Upper lobe of right lung (tissue), 1 donor: Measurements from ENCODE around the gene MGRN1. TPM values are rescaled to one million over a fixed set of nuclear protein-coding genes. Genes with fewer than 3 reads are reported as not detected.

Source experiments
- ATAC-seq: fragments of 200-7000 bp; cut with Tn5 transposase; one replicate; pipeline ENCODE4 v1.9.1; 2020; ENCODE audit warnings: mild to moderate bottlenecking, moderate library complexity
- DNase-seq: peaks from one replicate; pipeline ENCODE4 v3.0.0-alpha.2; 2020
- H3K27ac ChIP-seq: fragments of 200-600 bp; one replicate; pipeline ENCODE4 v1.8.0; 2022
- H3K27me3 ChIP-seq: fragments of 200-600 bp; one replicate; pipeline ENCODE4 v1.8.0; 2022; ENCODE audit warnings: mild to moderate bottlenecking
- H3K36me3 ChIP-seq: fragments of 200-600 bp; one replicate; pipeline ENCODE4 v1.8.0; 2022
- H3K4me1 ChIP-seq: fragments of 200-600 bp; one replicate; pipeline ENCODE4 v1.8.0; 2022
- H3K4me3 ChIP-seq: fragments of 200-600 bp; one replicate; pipeline ENCODE4 v1.8.0; 2022; ENCODE audit warnings: mild to moderate bottlenecking
- H3K9me3 ChIP-seq: fragments of 200-600 bp; one replicate; pipeline ENCODE4 v1.8.0; 2022
- intact Hi-C: fragments of 100-400 bp; cut with DNase I; formaldehyde crosslinking; loops from one replicate; pipeline ENCODE4 v1.11.0; 2022
- total RNA-seq: library from RNA; stranded (reverse); fragmentation: NEBNext Ultra II Directional; extraction: Animal tissue kit (Norgen Biotek cat#: 25700); gene quantifications from one replicate; pipeline ENCODE4 v1.2.1, GENCODE V29; 2021
- TF ChIP-seq, protein P1 (sequence below): fragments of 200-600 bp; IDR thresholded peaks from one replicate; pipeline ENCODE4 v1.8.0; 2022; ENCODE audit warnings: antibody characterized with exemption
- donor health status: DM: no; HTN: yes; CAD: no; lungs with severe emphysema.

Gene MGRN1
- total RNA-seq, 1 donor from 2014 or later, result 81.3 TPM

DNA sequence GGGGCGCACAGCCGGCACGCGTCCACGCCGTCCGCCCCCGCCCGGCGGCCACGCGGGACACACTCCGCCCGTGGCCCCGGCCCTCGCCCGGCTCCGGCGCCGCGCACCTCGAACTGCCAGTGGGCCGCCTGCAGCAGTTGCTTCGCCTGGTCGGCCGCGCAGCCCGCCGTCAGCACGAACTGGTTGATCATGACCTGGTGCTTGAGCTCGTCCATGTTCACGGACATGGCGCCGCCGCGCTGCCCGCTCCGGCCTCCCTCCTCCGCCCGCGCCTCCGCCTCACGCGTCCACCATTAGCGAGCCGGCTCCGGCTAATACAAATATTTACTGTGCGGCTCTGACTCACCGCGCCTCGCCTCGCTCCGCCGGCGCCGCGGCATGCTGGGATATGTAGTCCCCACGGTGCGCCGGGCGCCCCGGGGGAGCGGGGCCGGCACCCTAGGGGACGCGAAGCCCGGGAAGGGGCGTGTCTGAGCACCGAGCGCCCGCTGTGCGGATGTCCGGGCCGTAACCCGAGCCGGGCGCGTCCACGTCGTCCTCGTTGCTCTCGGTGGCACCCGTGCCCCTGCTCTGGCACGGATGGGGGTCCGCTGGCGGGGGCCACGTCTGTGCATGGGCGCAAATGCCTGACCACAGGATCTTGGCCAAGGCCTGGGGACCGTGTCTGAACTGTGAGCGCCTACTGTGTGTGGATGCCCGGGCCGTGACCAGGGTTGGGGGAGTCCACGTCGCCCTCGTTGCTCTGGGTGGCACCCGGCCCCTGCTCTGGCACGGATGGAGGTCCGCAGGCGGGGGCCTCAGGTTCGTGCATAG, 9.8 kb upstream of the MGRN1 start, which contains the start of gene UBALD1:
TSS of gene UBALD1 (minus strand) at position 318 of the 813 bp plus-strand sequence. CDS start at position 227, 91 bp downstream.
- H3K27ac ChIP-seq, result peak within 1 kb of the TSS; percentile 79
- no peaks in the 10 kb centered on the region for H3K27me3 ChIP-seq
- peak within 1 kb of the TSS; percentile 81 for H3K4me3 ChIP-seq
- TF ChIP-seq, protein P1, sequence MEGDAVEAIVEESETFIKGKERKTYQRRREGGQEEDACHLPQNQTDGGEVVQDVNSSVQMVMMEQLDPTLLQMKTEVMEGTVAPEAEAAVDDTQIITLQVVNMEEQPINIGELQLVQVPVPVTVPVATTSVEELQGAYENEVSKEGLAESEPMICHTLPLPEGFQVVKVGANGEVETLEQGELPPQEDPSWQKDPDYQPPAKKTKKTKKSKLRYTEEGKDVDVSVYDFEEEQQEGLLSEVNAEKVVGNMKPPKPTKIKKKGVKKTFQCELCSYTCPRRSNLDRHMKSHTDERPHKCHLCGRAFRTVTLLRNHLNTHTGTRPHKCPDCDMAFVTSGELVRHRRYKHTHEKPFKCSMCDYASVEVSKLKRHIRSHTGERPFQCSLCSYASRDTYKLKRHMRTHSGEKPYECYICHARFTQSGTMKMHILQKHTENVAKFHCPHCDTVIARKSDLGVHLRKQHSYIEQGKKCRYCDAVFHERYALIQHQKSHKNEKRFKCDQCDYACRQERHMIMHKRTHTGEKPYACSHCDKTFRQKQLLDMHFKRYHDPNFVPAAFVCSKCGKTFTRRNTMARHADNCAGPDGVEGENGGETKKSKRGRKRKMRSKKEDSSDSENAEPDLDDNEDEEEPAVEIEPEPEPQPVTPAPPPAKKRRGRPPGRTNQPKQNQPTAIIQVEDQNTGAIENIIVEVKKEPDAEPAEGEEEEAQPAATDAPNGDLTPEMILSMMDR, result no peak
- no peaks in the 10 kb centered on the region for H3K9me3 ChIP-seq
- intact Hi-C loops, result no loop called here
- DNase-seq (peak; percentile 93), ATAC-seq (peak; percentile 78)
- peaks cover 5% of the 10 kb centered on the region for H3K36me3 ChIP-seq
- H3K4me1 ChIP-seq, result peaks cover 41% of the 10 kb centered on the region

DNA sequence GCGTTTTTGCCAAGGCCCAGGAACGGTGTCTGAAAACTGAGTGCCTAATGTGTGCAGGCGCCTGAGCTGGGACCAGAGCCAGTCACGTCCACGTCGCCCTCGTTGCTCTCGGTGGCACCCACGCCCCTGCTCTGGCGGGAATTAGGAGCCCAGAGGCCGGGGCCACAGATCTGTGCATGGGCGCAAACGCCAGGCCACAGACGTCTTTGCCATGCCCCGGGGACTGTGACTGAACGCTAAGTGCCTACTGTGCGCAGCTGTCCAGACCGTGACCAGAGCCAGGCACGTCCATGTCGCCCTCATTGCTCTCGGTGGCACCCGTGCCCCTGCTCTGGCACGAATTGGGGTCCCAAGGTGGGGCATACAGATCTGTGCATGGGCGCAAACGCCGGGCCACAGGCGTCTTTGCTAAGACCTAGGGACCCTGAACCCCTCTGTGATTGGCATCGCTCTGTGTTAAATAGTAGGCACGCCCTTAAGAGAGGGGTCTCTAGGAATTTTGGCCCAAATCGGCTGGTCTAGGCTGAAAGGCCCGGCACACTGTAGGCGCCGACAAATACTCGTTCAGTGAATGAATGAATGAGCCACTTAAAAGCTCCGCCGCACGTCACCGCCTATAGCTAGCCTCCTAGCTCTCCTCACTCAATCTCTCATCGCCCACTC, 9.1 kb upstream of the MGRN1 start:
- TF ChIP-seq, protein P1, result no peak
- peak overlapping the region; percentile 79 for H3K27ac ChIP-seq
- no peaks in the 10 kb centered on the region for H3K36me3 ChIP-seq
- peaks cover 41% of the 10 kb centered on the region for H3K4me1 ChIP-seq
- no peaks in the 10 kb centered on the region for H3K27me3 ChIP-seq
- ATAC-seq (no peak), DNase-seq (no peak)
- no peaks in the 10 kb centered on the region for H3K9me3 ChIP-seq
- intact Hi-C loops, result no loop called here
- H3K4me3 ChIP-seq, result peak overlapping the region; percentile 81

DNA sequence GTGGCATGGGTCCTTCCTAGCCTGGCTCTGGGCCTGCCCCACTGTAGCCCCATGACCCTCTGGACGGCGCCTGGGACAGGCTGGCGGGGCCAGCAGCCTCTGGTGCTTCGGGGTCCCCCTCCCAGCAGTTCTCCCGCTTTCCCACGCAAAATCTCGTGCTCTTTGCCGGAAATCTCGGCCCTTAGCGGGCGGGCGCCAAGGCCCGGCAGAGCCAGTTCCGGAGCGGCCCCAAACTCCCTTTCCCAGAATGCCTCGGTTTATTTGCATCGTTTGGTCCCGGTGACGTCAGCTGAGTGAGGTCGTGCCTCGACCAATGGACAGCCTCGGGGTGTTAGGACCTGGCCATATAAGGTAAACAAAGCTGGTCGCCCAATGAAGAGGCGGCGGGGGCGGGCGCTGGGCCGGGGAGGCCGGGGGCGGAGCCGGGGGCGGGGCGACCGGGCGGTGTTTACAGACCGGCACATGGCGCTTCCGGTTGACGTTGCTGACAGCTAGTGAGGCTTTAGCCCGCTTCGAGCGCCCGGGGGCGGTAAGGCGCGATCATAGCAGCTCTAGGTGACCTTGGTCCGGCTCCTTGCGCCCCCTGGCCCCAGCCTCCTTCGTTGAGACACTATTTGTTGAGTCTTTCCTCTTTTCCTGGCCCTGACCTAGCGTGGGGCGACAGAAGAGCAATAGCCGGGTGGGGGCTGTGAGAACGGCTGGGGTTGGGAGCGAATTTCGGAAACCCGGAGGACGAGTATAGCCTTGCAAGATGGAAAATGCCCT, 8.4 kb upstream of the MGRN1 start:
- H3K27ac ChIP-seq, result peak overlapping the region; percentile 95
- intact Hi-C loops, result no loop called here
- no peaks in the 10 kb centered on the region for H3K9me3 ChIP-seq
- H3K27me3 ChIP-seq, result no peaks in the 10 kb centered on the region
- H3K4me3 ChIP-seq, result peak overlapping the region; percentile 81
- TF ChIP-seq, protein P1, result peak; percentile 56
- H3K36me3 ChIP-seq, result no peaks in the 10 kb centered on the region
- peaks cover 41% of the 10 kb centered on the region for H3K4me1 ChIP-seq
- DNase-seq (peak; percentile 99), ATAC-seq (peak; percentile 92)

DNA sequence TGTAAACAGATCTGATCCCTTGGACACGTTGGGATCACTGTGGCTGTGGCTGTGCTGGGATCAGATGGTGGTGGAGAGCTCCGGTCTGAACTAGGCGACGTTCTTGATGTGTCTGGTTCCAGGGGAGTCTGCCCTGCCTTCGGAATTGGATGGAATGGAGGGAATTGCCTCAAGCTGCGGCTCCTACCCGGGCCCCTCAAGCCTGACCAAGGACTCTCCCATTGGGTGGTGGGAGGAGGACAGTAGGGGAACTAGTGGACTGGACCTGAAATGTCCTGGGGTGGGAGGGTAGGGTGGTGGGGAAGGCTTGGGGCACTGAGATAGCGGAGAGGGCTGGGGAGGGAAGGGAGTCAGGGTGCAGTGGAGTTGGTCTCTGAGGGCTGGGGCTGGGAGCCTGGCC, 6.7 kb upstream of the MGRN1 start:
- Histone ChIP-seq H3K9me3 (no peaks in the 10 kb centered on the region), H3K27me3 (no peaks in the 10 kb centered on the region), H3K27ac (no peak overlapping the region), H3K36me3 (no peaks in the 10 kb centered on the region), H3K4me1 (peaks cover 35% of the 10 kb centered on the region), H3K4me3 (no peak overlapping the region)
- DNase-seq, result no peak
- TF ChIP-seq, protein P1, result no peak
- ATAC-seq, result no peak
- intact Hi-C loops, result no loop called here

DNA sequence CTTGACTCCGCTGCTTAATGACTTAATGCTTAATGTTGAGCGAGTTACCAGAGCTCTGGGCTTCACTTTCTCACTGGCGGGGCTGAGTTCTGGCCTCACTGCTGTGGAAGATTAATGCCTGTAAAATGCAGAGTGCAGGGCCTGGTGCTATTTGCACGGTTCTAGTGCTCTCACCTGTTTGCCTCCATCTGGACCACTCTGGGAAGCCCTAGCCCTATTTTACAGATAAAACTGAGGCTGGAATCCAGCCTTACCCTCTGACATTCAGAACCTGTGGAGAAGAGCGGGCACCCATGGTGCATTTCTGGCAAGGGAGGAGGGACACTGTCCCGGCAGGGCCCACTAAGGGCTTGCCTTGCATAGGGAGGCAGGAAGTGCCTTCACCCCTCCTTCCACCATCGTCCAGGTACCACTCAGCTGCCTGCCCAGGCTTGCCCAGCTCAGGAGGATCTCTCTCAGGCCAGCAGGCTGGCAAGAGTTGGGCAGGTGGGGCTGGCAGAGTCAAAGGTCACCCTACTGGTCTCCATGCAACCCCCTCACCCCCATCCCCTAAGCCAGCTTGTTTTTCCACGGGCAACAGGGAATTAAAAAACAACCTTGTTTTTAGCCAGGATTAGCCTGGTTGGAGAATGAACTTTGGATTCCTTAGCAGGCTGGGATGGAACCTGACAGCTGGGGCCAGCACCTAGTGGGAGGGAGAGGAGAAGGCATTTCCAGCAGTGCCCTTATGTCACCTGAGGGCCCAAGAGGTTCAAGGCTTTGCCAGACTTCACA, 5.8 kb upstream of the MGRN1 start:
- intact Hi-C loops, result no loop called here
- Histone ChIP-seq H3K27ac (no peak overlapping the region), H3K36me3 (no peaks in the 10 kb centered on the region), H3K4me1 (peaks cover 25% of the 10 kb centered on the region), H3K9me3 (no peaks in the 10 kb centered on the region), H3K27me3 (no peaks in the 10 kb centered on the region), H3K4me3 (no peak overlapping the region)
- no peak for DNase-seq
- ATAC-seq, result no peak
- TF ChIP-seq, protein P1, result no peak
